ENCODE results near the gene C20orf202. TPM values are rescaled to one million over a fixed set of nuclear protein-coding genes. Genes with fewer than 3 reads are reported as not detected.

The C20orf202 gene
- total and polyA plus RNA-seq, 10 donors, result 0.06 to 2.9 (median 0.31) TPM; not detected in 2

- no peak for DNase-seq
- Histone ChIP-seq H3K36me3 (no peaks in the 10 kb centered on the region), H3K27me3 (replicated peaks in 1 of 7) (peaks cover 0 to 4% (median 0%) of the 10 kb centered on the region in 7 donors), H3K27ac (no peak overlapping the region), H3K4me3 (no peak overlapping the region), H3K9me3 (no peaks in the 10 kb centered on the region), H3K4me1 (no peaks in the 10 kb centered on the region)
- WGBS, 5 donors, result 88 to 100% (median 96%) methylated on average over 2 of the region's 2 CpGs
- intact Hi-C loops (cut with DNase I; ENCODE audit: low total_unique reads), result no loop called here
- no peak for TF ChIP-seq CTCF (IDR thresholded peaks at IDR 0.05 in 8 of 11, conservative IDR thresholded peaks at IDR 0.05 in 3 of 11)
- no peak for TF ChIP-seq POLR2A (IDR thresholded peaks at IDR 0.05)
- no peak for TF ChIP-seq POLR2AphosphoS5 (IDR thresholded peaks at IDR 0.05)
These were observed 1.3 kb downstream of the C20orf202 start for GRCh38 chr20:1204576-1204975.

- intact Hi-C loops (cut with DNase I; ENCODE audit: low total_unique reads), result no loop called here
These were observed 2.5 kb downstream of the C20orf202 start for GRCh38 chr20:1205802-1206201.

GRCh38 chr20:1206366-1207148 is 3.3 kb downstream of the C20orf202 start:
- TF ChIP-seq CTCF (IDR thresholded peaks at IDR 0.05 in 8 of 11, conservative IDR thresholded peaks at IDR 0.05 in 3 of 11) (no peak), POLR2AphosphoS5 (IDR thresholded peaks at IDR 0.05) (no peak), POLR2A (IDR thresholded peaks at IDR 0.05) (no peak)
- no peaks in the 10 kb centered on the region for H3K9me3 ChIP-seq
- no peaks in the 10 kb centered on the region for H3K4me1 ChIP-seq
- peak overlapping the region in 2 of 8 donors; percentile 13 to 19 for H3K27ac ChIP-seq
- 83 to 87% (median 84%) methylated on average over 11 to 19 of the region's 19 CpGs for WGBS, 5 donors
- H3K4me3 ChIP-seq, result peak overlapping the region in 1 of 8 donors; percentile 21
- H3K27me3 ChIP-seq (replicated peaks in 1 of 7), result peaks cover 0 to 4% (median 0%) of the 10 kb centered on the region in 7 donors
- H3K36me3 ChIP-seq, result no peaks in the 10 kb centered on the region
- intact Hi-C loops (cut with DNase I; ENCODE audit: low total_unique reads), result no loop called here
- no peak for DNase-seq

More at GRCh38 chr20:1205802-1206201, 2.5 kb downstream of the C20orf202 start:
- no peak for DNase-seq
- no peaks in the 10 kb centered on the region for H3K36me3 ChIP-seq
- 87 to 97% (median 89%) methylated on average over 8 of the region's 8 CpGs for WGBS, 5 donors
- H3K9me3 ChIP-seq, result no peaks in the 10 kb centered on the region
- peaks cover 0 to 4% (median 0%) of the 10 kb centered on the region in 7 donors for H3K27me3 ChIP-seq (replicated peaks in 1 of 7)
- H3K27ac ChIP-seq, result no peak overlapping the region
- no peaks in the 10 kb centered on the region for H3K4me1 ChIP-seq
- H3K4me3 ChIP-seq, result no peak overlapping the region
- TF ChIP-seq POLR2AphosphoS5 (IDR thresholded peaks at IDR 0.05) (no peak), POLR2A (IDR thresholded peaks at IDR 0.05) (no peak), CTCF (IDR thresholded peaks at IDR 0.05 in 8 of 11, conservative IDR thresholded peaks at IDR 0.05 in 3 of 11) (no peak)

- Histone ChIP-seq H3K4me3 (no peak overlapping the region), H3K27me3 (replicated peaks in 1 of 7) (peaks cover 0 to 7% (median 0%) of the 10 kb centered on the region in 7 donors), H3K27ac (no peak overlapping the region), H3K4me1 (no peaks in the 10 kb centered on the region), H3K36me3 (no peaks in the 10 kb centered on the region), H3K9me3 (no peaks in the 10 kb centered on the region)
- intact Hi-C loops (cut with DNase I; ENCODE audit: low total_unique reads), result no loop called here
- no peak for DNase-seq
- 90 to 96% (median 94%) methylated on average over 3 of the region's 3 CpGs for WGBS, 5 donors
- no peak for TF ChIP-seq POLR2A (IDR thresholded peaks at IDR 0.05)
- TF ChIP-seq CTCF (IDR thresholded peaks at IDR 0.05 in 8 of 11, conservative IDR thresholded peaks at IDR 0.05 in 3 of 11), result no peak
- no peak for TF ChIP-seq POLR2AphosphoS5 (IDR thresholded peaks at IDR 0.05)
These were observed 4.1 kb downstream of the C20orf202 start for GRCh38 chr20:1207293-1207878.
